ENCODE results near the gene HDAC9.
"Not testable (repeated sequence)": the region's sequence is repeated elsewhere in the genome, so short reads cannot be mapped to it uniquely, and the experiment has no call there.

Gene HDAC9

GRCh38 chr7:18903695-18904094 is 408.1 kb downstream of the HDAC9 start:
- no peak for DNase-seq

GRCh38 chr7:18905316-18905943 is 409.9 kb downstream of the HDAC9 start:
- DNase-seq = no peak

- no peak for DNase-seq
Measured at GRCh38 chr7:18906901-18907300, 411.4 kb downstream of the HDAC9 start.

GRCh38 chr7:18913106-18913505 is 417.6 kb downstream of the HDAC9 start:
- no peak for DNase-seq

GRCh38 chr7:18916826-18917225 is 421.3 kb downstream of the HDAC9 start:
- DNase-seq = no peak

GRCh38 chr7:18927134-18927533 is 431.6 kb downstream of the HDAC9 start:
- DNase-seq = no peak

- no peak for DNase-seq
Measured at GRCh38 chr7:18936265-18936664, 440.7 kb downstream of the HDAC9 start.

- DNase-seq = no peak
Measured at GRCh38 chr7:18939771-18940592, 444.4 kb downstream of the HDAC9 start.

GRCh38 chr7:18940593-18941134 is 445.1 kb downstream of the HDAC9 start:
- no peak for DNase-seq

GRCh38 chr7:18941207-18941606 is 445.7 kb downstream of the HDAC9 start:
- DNase-seq = no peak

- no peak for DNase-seq
Measured at GRCh38 chr7:18948521-18948920, 453.0 kb downstream of the HDAC9 start.

GRCh38 chr7:18952846-18953245 is 457.3 kb downstream of the HDAC9 start:
- DNase-seq = no peak

- no peak for DNase-seq
Measured at GRCh38 chr7:18958627-18959026, 463.1 kb downstream of the HDAC9 start.

GRCh38 chr7:18960725-18961124 is 465.2 kb downstream of the HDAC9 start:
- no peak for DNase-seq

GRCh38 chr7:18962031-18962430 is 466.5 kb downstream of the HDAC9 start:
- DNase-seq = no peak

GRCh38 chr7:18965657-18966056 is 470.1 kb downstream of the HDAC9 start:
- no peak for DNase-seq

- DNase-seq = not testable (repeated sequence)
Measured at GRCh38 chr7:18967755-18968154, 472.2 kb downstream of the HDAC9 start.

GRCh38 chr7:18971839-18972238 is 476.3 kb downstream of the HDAC9 start:
- DNase-seq = no peak

- no peak for DNase-seq
Measured at GRCh38 chr7:18974803-18975202, 479.3 kb downstream of the HDAC9 start.

- no peak for DNase-seq
Measured at GRCh38 chr7:18975276-18975675, 479.7 kb downstream of the HDAC9 start.

- no peak for DNase-seq
Measured at GRCh38 chr7:18975689-18976280, 480.2 kb downstream of the HDAC9 start.

GRCh38 chr7:18976715-18977471 is 481.3 kb downstream of the HDAC9 start:
- no peak for DNase-seq

GRCh38 chr7:18978108-18978495 is 482.6 kb downstream of the HDAC9 start:
- DNase-seq = no peak
